ENCODE results near the gene NFKBIZ. TPM values are rescaled to one million over a fixed set of nuclear protein-coding genes. Genes with fewer than 3 reads are reported as not detected.
A peak's percentile ranks its signal among the peaks of the same experiment; 100 is the strongest.

NFKBIZ gene
- total RNA-seq, 2 donors from 2014 or later: 34.9 to 39.7 TPM

GRCh38 chr3:101846709-101847108 is 2.6 kb upstream of the NFKBIZ start:
- ATAC-seq: no peak
- DNase-seq: no peak
- intact Hi-C loops (cut with DNase I): no loop called here

GRCh38 chr3:101847328-101847727 is 2.0 kb upstream of the NFKBIZ start:
- ATAC-seq (no peak), DNase-seq (no peak)
- intact Hi-C loops (cut with DNase I): no loop called here

GRCh38 chr3:101848326-101848725 is 988 bp upstream of the NFKBIZ start:
- intact Hi-C loops (cut with DNase I): no loop called here
- DNase-seq: no peak
- ATAC-seq: no peak

- intact Hi-C loops (cut with DNase I): loop anchor here in 1 of 2 donors (5.0 kb wide), 1 partner anchor 37 kb away; no protein-coding TSS in a partner anchor
- DNase-seq: peak; percentile 56
- peak; percentile 45 to 48 for ATAC-seq
Observed at GRCh38 chr3:101849714-101850245, 466 bp downstream of the NFKBIZ start.

GRCh38 chr3:101850246-101851051 is 1.1 kb downstream of the NFKBIZ start:
- no peak for ATAC-seq
- intact Hi-C loops (cut with DNase I): loop anchor here in 1 of 2 donors (5.0 kb wide), 1 partner anchor 38 kb away; no protein-coding TSS in a partner anchor
- DNase-seq: no peak

GRCh38 chr3:101851072-101851770 is 1.9 kb downstream of the NFKBIZ start:
- ATAC-seq: no peak
- intact Hi-C loops (cut with DNase I): loop anchor here in 1 of 2 donors (5.0 kb wide), 1 partner anchor 39 kb away; no protein-coding TSS in a partner anchor
- DNase-seq: no peak

GRCh38 chr3:101851850-101852714 is 2.8 kb downstream of the NFKBIZ start:
- intact Hi-C loops (cut with DNase I): loop anchor here in 1 of 2 donors (5.0 kb wide), 1 partner anchor 40 kb away; no protein-coding TSS in a partner anchor
- no peak for DNase-seq
- no peak for ATAC-seq

- intact Hi-C loops (cut with DNase I): loop anchor here in 1 of 2 donors (5.0 kb wide), 1 partner anchor 41 kb away; no protein-coding TSS in a partner anchor
- DNase-seq: no peak
Observed at GRCh38 chr3:101852983-101853840, 3.9 kb downstream of the NFKBIZ start.

GRCh38 chr3:101853982-101854381 is 4.7 kb downstream of the NFKBIZ start:
- DNase-seq (no peak), ATAC-seq (no peak)
- intact Hi-C loops (cut with DNase I): loop anchor here in 1 of 2 donors (5.0 kb wide), 1 partner anchor 42 kb away; no protein-coding TSS in a partner anchor

More at GRCh38 chr3:101852983-101853840, 3.9 kb downstream of the NFKBIZ start:
- no peak for ATAC-seq

GRCh38 chr3:101854608-101855304 is 5.4 kb downstream of the NFKBIZ start:
- ATAC-seq: no peak
- intact Hi-C loops (cut with DNase I): loop anchor here in 1 of 2 donors (5.0 kb wide), 1 partner anchor 42 kb away; no protein-coding TSS in a partner anchor
- no peak for DNase-seq

- intact Hi-C loops (cut with DNase I): no loop called here
- DNase-seq: no peak
- ATAC-seq: no peak
Observed at GRCh38 chr3:101857301-101857741, 8.0 kb downstream of the NFKBIZ start.

GRCh38 chr3:101858464-101859030 is 9.2 kb downstream of the NFKBIZ start:
- intact Hi-C loops (cut with DNase I): no loop called here
- ATAC-seq: no peak

GRCh38 chr3:101859882-101860448 is 10.7 kb downstream of the NFKBIZ start:
- intact Hi-C loops (cut with DNase I): no loop called here
- no peak for DNase-seq
- no peak for ATAC-seq

More at GRCh38 chr3:101858464-101859030, 9.2 kb downstream of the NFKBIZ start:
- DNase-seq: no peak

- DNase-seq: no peak
- ATAC-seq: no peak
- intact Hi-C loops (cut with DNase I): no loop called here
Observed at GRCh38 chr3:101861212-101861788, 12.0 kb downstream of the NFKBIZ start.

- intact Hi-C loops (cut with DNase I): no loop called here
- DNase-seq: no peak
- peak in 1 of 2 donors; percentile 1 for ATAC-seq
Observed at GRCh38 chr3:101861789-101862415, 12.6 kb downstream of the NFKBIZ start.
